KMS-11 (cell line): Measurements from ENCODE around the gene ZNF160.
"Not testable (repeated sequence)": the region's sequence is repeated elsewhere in the genome, so short reads cannot be mapped to it uniquely, and the experiment has no call there.

Source experiments
- H2AFZ ChIP-seq: fragments of 200-600 bp; sonication (generic); 2 replicates; pipeline ENCODE4 v1.6.1; 2016; ENCODE audit warnings: antibody characterized with exemption, mixed run types, low read depth
- H3K27ac ChIP-seq: fragments of 200-600 bp; sonication (generic); 2 replicates; pipeline ENCODE4 v1.6.1; 2016; ENCODE audit warnings: mild to moderate bottlenecking, mixed run types
- H3K27me3 ChIP-seq: fragments of 200-600 bp; sonication (generic); 2 replicates; pipeline ENCODE4 v1.6.1; 2017; ENCODE audit warnings: mild to moderate bottlenecking, low read depth, mixed run types, moderate library complexity; ENCODE audit not compliant: insufficient read depth
- H3K36me3 ChIP-seq: fragments of 200-600 bp; sonication (generic); 2 replicates; pipeline ENCODE4 v1.6.1; 2017; ENCODE audit warnings: mild to moderate bottlenecking, mixed run types; ENCODE audit not compliant: insufficient read depth
- H3K4me1 ChIP-seq: fragments of 200-600 bp; sonication (generic); 2 replicates; pipeline ENCODE4 v1.6.1; 2016; ENCODE audit warnings: mild to moderate bottlenecking, low read depth, mixed run types; ENCODE audit not compliant: poor library complexity, severe bottlenecking
- H3K4me2 ChIP-seq: fragments of 200-600 bp; sonication (generic); 2 replicates; pipeline ENCODE4 v1.7.0; 2016; ENCODE audit warnings: mild to moderate bottlenecking, mixed run types
- H3K4me3 ChIP-seq: fragments of 200-600 bp; sonication (generic); IDR thresholded peaks from 2 replicates; pipeline ENCODE4 v1.6.1; 2017; ENCODE audit warnings: low read depth, low read length, mixed read lengths; ENCODE audit not compliant: insufficient read depth
- H3K79me2 ChIP-seq: fragments of 200-600 bp; sonication (generic); 2 replicates; pipeline ENCODE4 v1.6.1; 2016; ENCODE audit warnings: low read depth, mixed run types; ENCODE audit not compliant: insufficient read depth
- H3K9ac ChIP-seq: fragments of 200-600 bp; sonication (generic); 2 replicates; pipeline ENCODE4 v1.6.1; 2016; ENCODE audit warnings: mild to moderate bottlenecking, mixed run types
- H4K20me1 ChIP-seq: fragments of 200-600 bp; sonication (generic); 2 replicates; pipeline ENCODE4 v1.6.1; 2016; ENCODE audit warnings: mild to moderate bottlenecking, mixed run types; ENCODE audit not compliant: insufficient read depth
- TF ChIP-seq, protein P1 (sequence below): fragments of 200-600 bp; sonication (generic); conservative IDR thresholded peaks from 2 replicates; pipeline ENCODE4 v1.6.1; 2017; ENCODE audit warnings: low read depth, mild to moderate bottlenecking, antibody characterized with exemption, low read length, moderate library complexity, mixed read lengths

ZNF160 gene

DNA sequence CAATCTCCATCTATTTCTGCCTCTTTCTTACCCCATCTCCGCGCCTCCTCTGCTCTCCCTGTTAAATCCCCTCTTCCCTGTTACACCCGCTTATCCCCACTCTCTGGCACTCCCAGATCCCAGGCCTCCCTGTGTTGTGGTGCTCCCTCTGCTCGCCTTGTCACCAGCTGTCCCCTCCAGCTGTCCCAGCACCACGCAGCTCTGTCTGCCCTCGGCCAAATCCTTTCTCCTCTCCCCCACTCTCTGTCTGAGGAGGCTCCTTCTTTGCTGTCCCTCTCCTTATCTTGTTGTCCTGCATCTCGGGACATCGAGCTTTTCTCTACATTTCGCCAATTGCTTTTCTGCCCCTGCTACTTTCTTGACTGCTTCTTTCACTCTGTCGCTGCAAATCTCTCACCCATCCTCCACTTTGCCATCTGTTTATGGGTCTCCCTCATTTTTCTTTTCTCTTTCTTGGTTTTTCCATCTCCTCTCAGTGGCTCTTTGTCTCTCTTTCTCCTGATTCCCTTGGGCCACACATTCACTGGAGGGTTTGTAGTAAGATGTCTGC lies 941 bp downstream of the ZNF160 start:
- Histone ChIP-seq H3K27ac (no peak overlapping the region), H2AFZ (peak overlapping the region; percentile 66; the same call in 1 of the 2 replicates)

GRCh38 chr19:53101518-53101917 lies 1.7 kb downstream of the ZNF160 start:
- no peaks in the 10 kb centered on the region for H3K27me3 ChIP-seq
- no peaks in the 10 kb centered on the region for H4K20me1 ChIP-seq
- H3K4me1 ChIP-seq = no peaks in the 10 kb centered on the region
- H3K4me2 ChIP-seq = no peak overlapping the region
- TF ChIP-seq, protein P1, sequence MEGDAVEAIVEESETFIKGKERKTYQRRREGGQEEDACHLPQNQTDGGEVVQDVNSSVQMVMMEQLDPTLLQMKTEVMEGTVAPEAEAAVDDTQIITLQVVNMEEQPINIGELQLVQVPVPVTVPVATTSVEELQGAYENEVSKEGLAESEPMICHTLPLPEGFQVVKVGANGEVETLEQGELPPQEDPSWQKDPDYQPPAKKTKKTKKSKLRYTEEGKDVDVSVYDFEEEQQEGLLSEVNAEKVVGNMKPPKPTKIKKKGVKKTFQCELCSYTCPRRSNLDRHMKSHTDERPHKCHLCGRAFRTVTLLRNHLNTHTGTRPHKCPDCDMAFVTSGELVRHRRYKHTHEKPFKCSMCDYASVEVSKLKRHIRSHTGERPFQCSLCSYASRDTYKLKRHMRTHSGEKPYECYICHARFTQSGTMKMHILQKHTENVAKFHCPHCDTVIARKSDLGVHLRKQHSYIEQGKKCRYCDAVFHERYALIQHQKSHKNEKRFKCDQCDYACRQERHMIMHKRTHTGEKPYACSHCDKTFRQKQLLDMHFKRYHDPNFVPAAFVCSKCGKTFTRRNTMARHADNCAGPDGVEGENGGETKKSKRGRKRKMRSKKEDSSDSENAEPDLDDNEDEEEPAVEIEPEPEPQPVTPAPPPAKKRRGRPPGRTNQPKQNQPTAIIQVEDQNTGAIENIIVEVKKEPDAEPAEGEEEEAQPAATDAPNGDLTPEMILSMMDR = no peak
- no peak overlapping the region for H2AFZ ChIP-seq
- no peak overlapping the region for H3K27ac ChIP-seq
- H3K36me3 ChIP-seq = no peaks in the 10 kb centered on the region
- H3K79me2 ChIP-seq = peaks cover 4% of the 10 kb centered on the region; the same call in 1 of the 2 replicates
- H3K9ac ChIP-seq = no peak overlapping the region
- no peak overlapping the region for H3K4me3 ChIP-seq

More for the DNA sequence above, 941 bp downstream of the ZNF160 start:
- TF ChIP-seq, protein P1 = no peak
- no peak overlapping the region for H3K9ac ChIP-seq
- H4K20me1 ChIP-seq = no peaks in the 10 kb centered on the region
- no peaks in the 10 kb centered on the region for H3K4me1 ChIP-seq
- no peaks in the 10 kb centered on the region for H3K36me3 ChIP-seq
- no peak overlapping the region for H3K4me3 ChIP-seq
- peaks cover 4% of the 10 kb centered on the region; the same call in 1 of the 2 replicates for H3K79me2 ChIP-seq
- H3K27me3 ChIP-seq = no peaks in the 10 kb centered on the region
- peak overlapping the region; percentile 77; the same call in 1 of the 2 replicates for H3K4me2 ChIP-seq

- H3K27ac ChIP-seq, H3K9ac ChIP-seq, H3K36me3 ChIP-seq, H3K27me3 ChIP-seq, H3K4me3 ChIP-seq, H4K20me1 ChIP-seq, H3K4me2 ChIP-seq, H3K79me2 ChIP-seq, H3K4me1 ChIP-seq, H2AFZ ChIP-seq: not testable (repeated sequence)
Observed at GRCh38 chr19:53098570-53098969, 4.7 kb downstream of the ZNF160 start.

DNA sequence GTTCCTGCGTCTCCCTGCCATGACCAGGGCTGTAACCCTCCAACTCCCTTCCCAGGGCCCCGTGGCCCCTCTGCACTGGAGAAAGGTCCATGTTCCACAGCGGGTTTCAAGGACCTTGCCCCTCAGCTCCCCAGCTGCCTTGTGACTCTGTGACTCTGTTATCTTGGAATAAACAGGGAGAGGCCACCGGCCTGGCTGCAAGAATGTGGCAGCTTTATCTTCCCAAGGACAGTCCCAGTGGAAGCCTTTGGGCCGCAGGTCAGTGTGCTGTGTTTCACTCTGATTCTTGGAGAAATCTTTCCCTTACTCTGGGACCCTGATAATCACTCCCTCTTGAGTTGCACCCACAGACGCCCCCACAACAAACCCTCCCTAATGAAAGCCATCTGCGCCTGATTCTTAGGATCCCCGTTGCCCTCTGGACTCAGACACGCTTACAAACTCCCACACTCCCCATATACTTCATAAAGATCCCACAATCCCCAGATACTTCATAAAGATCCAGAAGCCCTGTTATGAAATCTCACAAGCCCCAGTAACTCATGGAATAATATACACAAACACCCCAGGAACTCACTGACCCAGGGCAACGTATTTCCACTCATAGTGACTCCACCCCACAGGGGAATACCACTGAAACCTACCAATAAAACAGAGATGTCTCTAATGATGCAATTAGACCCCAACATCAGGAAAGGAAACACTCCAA lies 6.1 kb downstream of the ZNF160 start:
- H3K79me2 ChIP-seq = not testable (repeated sequence)

GRCh38 chr19:53096579-53096978 lies 6.6 kb downstream of the ZNF160 start:
- not testable (repeated sequence) for H3K4me3 ChIP-seq, H3K27me3 ChIP-seq, H3K27ac ChIP-seq, H4K20me1 ChIP-seq, H2AFZ ChIP-seq, H3K9ac ChIP-seq, H3K36me3 ChIP-seq, H3K4me2 ChIP-seq, H3K79me2 ChIP-seq, H3K4me1 ChIP-seq

More for the DNA sequence above, 6.1 kb downstream of the ZNF160 start:
- not testable (repeated sequence) for H3K27me3 ChIP-seq, H4K20me1 ChIP-seq, H3K4me3 ChIP-seq, H3K9ac ChIP-seq, H3K4me1 ChIP-seq, H2AFZ ChIP-seq, H3K36me3 ChIP-seq, H3K27ac ChIP-seq, H3K4me2 ChIP-seq
